K562 (cell line): ENCODE results near the gene ARHGAP24. TPM values are rescaled to one million over a fixed set of nuclear protein-coding genes. Genes with fewer than 3 reads are reported as not detected.

Source experiments
- ATAC-seq: fragments of 200-7000 bp; cut with Tn5 transposase; 3 replicates; pipeline ENCODE4 v1.9.1; 2020; ENCODE audit warnings: moderate library complexity
- BruUV-seq: library from RNA; stranded (reverse); fragments of 400-500 nt; replicated peaks from 2 replicates; lab custom pipeline; 2021; lab: Mats Ljungman, UMichigan
- CTCF ChIA-PET: fragments of 300-600 bp; formaldehyde crosslinking; extraction: SDS; loops from one replicate; lab custom pipeline; 2021; ENCODE audit warnings: low intra/inter-chr PET ratio; lab: Yijun Ruan, JAX
- POLR2A ChIA-PET: fragments of 300-600, 350-650 bp; sonication (Branson Sonifier 250); formaldehyde crosslinking; extraction: SDS; loops from one replicate; lab custom pipeline; 2021; ENCODE audit warnings: antibody characterized with exemption, inconsistent platforms; lab: Yijun Ruan, JAX
- DNase-seq, 4 experiments: peaks; one replicate each; pipeline versions ENCODE4 v3.0.0 to v3.0.0-alpha.2; 2011 to 2018; ENCODE audit warnings: low spot score in 3 of 4, mixed read lengths in 3 of 4; ENCODE audit errors: extremely low read depth in 1 of 4
- FAIRE-seq: peaks from 2 replicates; lab custom pipeline; 2011; peaks lifted over from hg19 to GRCh38; lab: Jason Lieb, UNC
- H2AFZ ChIP-seq: 2 replicates; pipeline ENCODE4 v1.6.0; 2011; ENCODE audit warnings: low read depth, low read length, control low read depth, inconsistent platforms
- H3K27ac ChIP-seq: fragments of 200-600 bp; 3 replicates; pipeline ENCODE4 v1.8.0; 2011; ENCODE audit warnings: low read depth, mild to moderate bottlenecking, control low read depth, inconsistent platforms, low read length, moderate library complexity, mixed read lengths; ENCODE audit errors: extremely low read depth
- H3K27me3 ChIP-seq, 2 experiments: fragments of 300-600 bp in 1 of 2; 2 replicates in 1 of 2; 3 replicates in 1 of 2; pipeline versions ENCODE4 v1.6.0 to v1.8.0; 2011; ENCODE audit warnings: inconsistent platforms in 2 of 2, low read length in 2 of 2, mild to moderate bottlenecking in 1 of 2, mixed read lengths in 1 of 2, moderate library complexity in 1 of 2; ENCODE audit not compliant: control insufficient read depth in 2 of 2, insufficient read depth in 2 of 2
- H3K36me3 ChIP-seq: fragments of 300-600 bp; 3 replicates; pipeline ENCODE4 v1.8.0; 2011; ENCODE audit warnings: mild to moderate bottlenecking, low read length, inconsistent platforms; ENCODE audit not compliant: control insufficient read depth, insufficient read depth
- H3K4me1 ChIP-seq, 2 experiments: fragments of 200-600 bp in 1 of 2; replicated peaks in 1 of 2; 2 replicates in 1 of 2; 3 replicates in 1 of 2; pipeline versions ENCODE4 v1.5.1 to v1.8.0; 2011; ENCODE audit warnings: inconsistent platforms in 2 of 2, low read length in 2 of 2, mild to moderate bottlenecking in 1 of 2, mixed read lengths in 1 of 2, moderate library complexity in 1 of 2; ENCODE audit not compliant: control insufficient read depth in 2 of 2, insufficient read depth in 2 of 2
- H3K4me2 ChIP-seq: 2 replicates; pipeline ENCODE4 v1.6.1; 2011; ENCODE audit warnings: low read length, control low read depth, inconsistent platforms, mixed read lengths; ENCODE audit not compliant: insufficient read depth
- H3K4me3 ChIP-seq: fragments of 200-600 bp; sonication (generic), shearing (Covaris generic); 2 replicates; pipeline ENCODE4 v1.5.1; 2016; ENCODE audit warnings: control low read depth, inconsistent platforms
- H3K79me2 ChIP-seq: fragments of 200-600 bp; 3 replicates; pipeline ENCODE4 v1.8.0; 2011; ENCODE audit warnings: low read length, inconsistent platforms; ENCODE audit not compliant: control insufficient read depth, insufficient read depth
- H3K9ac ChIP-seq, 2 experiments: 2 replicates each; pipeline versions ENCODE4 v1.6.0 to v1.6.1; 2011; ENCODE audit warnings: low read depth in 2 of 2, low read length in 2 of 2, control low read depth in 1 of 2, inconsistent platforms in 1 of 2, mild to moderate bottlenecking in 1 of 2, mixed read lengths in 1 of 2; ENCODE audit not compliant: insufficient read depth in 1 of 2
- H3K9me1 ChIP-seq: one replicate; pipeline ENCODE4 v1.6.0; 2011; ENCODE audit warnings: inconsistent platforms, mild to moderate bottlenecking, low read length, moderate library complexity; ENCODE audit not compliant: control insufficient read depth, insufficient read depth
- H3K9me3 ChIP-seq: replicated peaks from 2 replicates; pipeline ENCODE4 v1.5.1; 2011; ENCODE audit warnings: low read depth, low read length, inconsistent platforms; ENCODE audit not compliant: control insufficient read depth, insufficient read depth
- H4K20me1 ChIP-seq: replicated peaks from 2 replicates; pipeline ENCODE4 v1.6.1; 2011; ENCODE audit warnings: low read length, inconsistent platforms, mixed read lengths; ENCODE audit not compliant: control insufficient read depth, insufficient read depth
- CCAR2 ChIP-seq: fragments of 200-400 bp; formaldehyde crosslinking; IDR thresholded peaks from 2 replicates; pipeline ENCODE4 v1.6.1; 2017; ENCODE audit warnings: mild to moderate bottlenecking, low read depth, low read length
- CREB5 ChIP-seq: fragments of 250-450 bp; sonication (Bioruptor Pico); IDR thresholded peaks from 2 replicates; pipeline ENCODE4 v1.5.0; 2020; ENCODE audit warnings: mild to moderate bottlenecking
- FOXK2 ChIP-seq, 2 experiments: fragments of 450-650 bp; IDR thresholded peaks in 1 of 2; conservative IDR thresholded peaks in 1 of 2; 2 replicates each; pipeline ENCODE4 v1.6.1; 2016; ENCODE audit warnings: low read depth in 2 of 2, mild to moderate bottlenecking in 1 of 2
- HMG20B ChIP-seq: fragments of 250-450 bp; sonication (Bioruptor Pico); IDR thresholded peaks from 2 replicates; pipeline ENCODE4 v1.5.0; 2021; ENCODE audit warnings: mild to moderate bottlenecking
- NCOA2 ChIP-seq, 2 experiments: fragments of 450-650 bp; IDR thresholded peaks; 2 replicates each; pipeline ENCODE4 v1.6.1; 2018; ENCODE audit warnings: mild to moderate bottlenecking in 2 of 2, moderate library complexity in 1 of 2; ENCODE audit not compliant: partially characterized antibody in 2 of 2
- NFRKB ChIP-seq: fragments of 450-650 bp; IDR thresholded peaks from 2 replicates; pipeline ENCODE4 v1.6.1; 2016; ENCODE audit warnings: low read depth
- PHF21A ChIP-seq: fragments of 450-650 bp; IDR thresholded peaks from 2 replicates; pipeline ENCODE4 v1.6.1; 2017; ENCODE audit warnings: low read depth, borderline replicate concordance
- PML ChIP-seq: IDR thresholded peaks from 2 replicates; pipeline ENCODE4 v1.6.1; 2012; ENCODE audit warnings: low read length, inconsistent platforms
- RCOR1 ChIP-seq, 2 experiments: IDR thresholded peaks; 2 replicates each; pipeline ENCODE4 v1.6.1; 2012; ENCODE audit warnings: low read depth in 2 of 2, low read length in 2 of 2, borderline replicate concordance in 1 of 2, improper control_type of control experiment in 1 of 2
- TAF9B ChIP-seq: fragments of 450-650 bp; IDR thresholded peaks from 2 replicates; pipeline ENCODE4 v1.6.1; 2018; ENCODE audit warnings: mild to moderate bottlenecking; ENCODE audit not compliant: partially characterized antibody
- USF1 ChIP-seq: sonication (generic); formaldehyde crosslinking; IDR thresholded peaks from 2 replicates; pipeline ENCODE4 v1.9.0; 2022; ENCODE audit warnings: mild to moderate bottlenecking, missing genetic modification reagents
- ZFX ChIP-seq: sonication (generic); formaldehyde crosslinking; IDR thresholded peaks from 2 replicates; pipeline ENCODE4 v1.8.0; 2022; ENCODE audit warnings: mild to moderate bottlenecking, missing genetic modification reagents, moderate library complexity
- ZNF143 ChIP-seq: sonication (generic); formaldehyde crosslinking; IDR thresholded peaks from 2 replicates; pipeline ENCODE4 v1.9.0; 2022; ENCODE audit warnings: mild to moderate bottlenecking, missing genetic modification reagents
- ZNF24 ChIP-seq: fragments of 450-650 bp; IDR thresholded peaks from 2 replicates; pipeline ENCODE4 v1.6.1; 2016
- ZNF277 ChIP-seq: fragments of 250-450 bp; sonication (Bioruptor Pico); IDR thresholded peaks from 2 replicates; pipeline ENCODE4 v1.8.0; 2022; ENCODE audit warnings: inconsistent platforms, mild to moderate bottlenecking, moderate library complexity, borderline replicate concordance
- ZNF75A ChIP-seq: fragments of 450-650 bp; formaldehyde crosslinking; IDR thresholded peaks from 2 replicates; pipeline ENCODE4 v1.4.0; 2020; ENCODE audit warnings: mild to moderate bottlenecking
- WGBS: fragments of 100-300 bp; shearing (Covaris generic); methylation state at CpG from one replicate; pipeline ENCODE4 v1.1.6; 2016; ENCODE audit warnings: low coverage, mixed read lengths; ENCODE audit not compliant: insufficient coverage; ENCODE audit errors: missing lambda C conversion rate; 5-methylcytosine and 5-hydroxymethylcytosine counted together
- in situ Hi-C: fragments of 300-500 bp; cut with MboI; formaldehyde crosslinking; loops from 4 replicates; pipeline ENCODE4 v1.15.0; 2018; ENCODE audit warnings: inconsistent platforms, mixed read lengths
- intact Hi-C: fragments of 100-400 bp; cut with micrococcal nuclease; formaldehyde crosslinking; loops from 2 replicates; pipeline ENCODE4 v1.14.2; 2022
- polyA plus RNA-seq, 8 experiments: library from polyadenylated mRNA; depleted of rRNA in 4 of 8; stranded (reverse) in 5 of 8; unstranded in 3 of 8; fragments of >200 nt; fragmentation: Nextera tagmentation in 2 of 8; fragmentation: Illumina TruSeq in 1 of 8; extraction: Ambion mirVana in 2 of 8; extraction: Trizol in 1 of 8; gene quantifications; 2 replicates each; pipeline versions ENCODE4 v1.2.1 to v1.2.3, GENCODE V29; 2011 to 2014; ENCODE audit warnings: inconsistent platforms in 1 of 8, missing spikeins in 1 of 8
- total RNA-seq, 7 experiments: library from RNA; depleted of rRNA in 6 of 7; stranded (reverse); fragments of >200 nt in 6 of 7; fragmentation: Illumina TruSeq in 2 of 7; extraction: Trizol in 2 of 7; gene quantifications; 2 replicates each; pipeline versions ENCODE4 v1.2.1 to v1.2.3, GENCODE V29; 2011 to 2021; ENCODE audit warnings: low replicate concordance in 1 of 7

Gene ARHGAP24
- total and polyA plus RNA-seq, 9 of the 15 experiments (the other 6 are each of a cell fraction or from before 2014, with no cell fraction given), result 8.0 to 22.6 (median 14.0) TPM

- TF ChIP-seq NFRKB (peak; percentile 58; the same call in 1 of the 2 replicates), ZNF277 (CRISPR knock-in tag) (no peak), TAF9B (peak; percentile 19), ZNF24 (no peak), PML (peak; percentile 29; the same call in 1 of the 2 replicates), USF1 (CRISPR knock-in tag) (peak; percentile 67)
These were observed 102.4 kb downstream of the ARHGAP24 start (continued) for GRCh38 chr4:85577307-85577706.

- peaks cover 0 to 9% of the 10 kb centered on the region in 2 experiments; a peak in 3 of 5 replicates for H3K4me1 ChIP-seq
- in situ Hi-C loops, result loop anchor here (10.0 kb wide), 1 partner anchor 145 kb away; no protein-coding TSS in a partner anchor
- H3K4me2 ChIP-seq, result peak overlapping the region; percentile 68
- ChIA-PET POLR2A (no interaction called here), CTCF (no interaction called here)
- no peaks in the 10 kb centered on the region for H3K9me1 ChIP-seq
- no peak overlapping the region; the same call in 1 of the 2 replicates for H3K4me3 ChIP-seq
- H3K9me3 ChIP-seq, result no peaks in the 10 kb centered on the region
- WGBS, result 8% methylated on average over 2 of the region's 2 CpGs
- H3K9ac ChIP-seq, result peak overlapping the region in 1 of 2 experiments; percentile 27; a peak in 1 of 4 replicates
- no TSS peak for BruUV-seq
- intact Hi-C loops, result loop anchor here (5.0 kb wide), 2 partner anchors 147 to 162 kb away; no protein-coding TSS in a partner anchor
- peaks cover 71% of the 10 kb centered on the region for H3K79me2 ChIP-seq
- peak overlapping the region; percentile 67 for H3K27ac ChIP-seq
- DNase-seq, result peak in 1 of 4 experiments; percentile 40
- no peaks in the 10 kb centered on the region for H3K27me3 ChIP-seq
- no peaks in the 10 kb centered on the region for H3K36me3 ChIP-seq
- ATAC-seq, result peak; percentile 42
- peak overlapping the region; percentile 35 for H2AFZ ChIP-seq
- H4K20me1 ChIP-seq, result no peaks in the 10 kb centered on the region
- FAIRE-seq, result no peak
- no peak for TF ChIP-seq FOXK2 (conservative IDR thresholded peaks at IDR 0.05 in 1 of 2, IDR thresholded peaks at IDR 0.05 in 1 of 2; ENCODE audit: low read depth in 2 of 2)
- TF ChIP-seq PML, result 0 out of 2 replicates have a peak, but pooled peaks have one; percentile 7
- no peak for TF ChIP-seq HMG20B
- TF ChIP-seq ZNF75A (CRISPR knock-in tag), result no peak
- no peak for TF ChIP-seq ZFX (CRISPR knock-in tag)
- no peak for TF ChIP-seq ZNF143 (CRISPR knock-in tag)
- TF ChIP-seq NCOA2 (IDR thresholded peaks at IDR 0.05; ENCODE audit: partially characterized antibody in 2 of 2), result no peak
- TF ChIP-seq CREB5 (CRISPR knock-in tag), result no peak
- TF ChIP-seq CCAR2, result no peak
- no peak for TF ChIP-seq RCOR1 (IDR thresholded peaks at IDR 0.05; ENCODE audit: borderline replicate concordance in 1 of 2, low read depth in 2 of 2, low read length in 2 of 2)
- TF ChIP-seq PHF21A, result no peak
These were observed 105.0 kb downstream of the ARHGAP24 start for GRCh38 chr4:85579942-85580341.
